Testis (tissue), 2 donors: ENCODE results near the gene STXBP6.

ENCODE experiments used
- POLR2A ChIP-seq: fragments of 450-650 bp; IDR thresholded peaks from one replicate; pipeline ENCODE4 v1.6.1; 2017; ENCODE audit warnings: antibody characterized with exemption, mild to moderate bottlenecking, moderate library complexity
- TF ChIP-seq, protein P1 (sequence below), 3 experiments: fragments of 450-650 bp in 2 of 3; fragments of 200-600 bp in 1 of 3; sonication (generic) in 1 of 3; IDR thresholded peaks; one replicate each; pipeline ENCODE4 v1.5.1; 2016 to 2019; ENCODE audit warnings: antibody characterized with exemption in 3 of 3, mild to moderate bottlenecking in 2 of 3, moderate library complexity in 1 of 3

DNA sequence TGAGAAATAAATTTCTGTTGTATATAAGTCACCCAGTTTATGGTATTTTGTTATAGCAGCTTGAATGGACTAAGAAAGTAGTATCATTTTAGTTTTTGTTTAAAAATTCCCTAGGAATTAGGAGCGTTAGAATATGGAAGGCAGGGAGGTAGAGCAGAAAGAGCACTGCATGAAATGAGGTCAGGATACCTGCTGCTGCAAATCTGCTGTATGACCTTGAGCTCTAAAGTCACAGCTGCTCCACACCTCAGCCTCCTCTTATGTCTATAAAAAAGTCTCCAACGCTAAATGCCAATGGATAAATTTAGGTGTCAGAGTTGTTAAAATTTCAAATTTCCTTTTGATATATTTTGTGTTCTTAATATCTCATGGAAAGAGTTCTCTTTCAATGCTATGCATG lies 235.0 kb downstream of the STXBP6 start:
- TF ChIP-seq, protein P1, sequence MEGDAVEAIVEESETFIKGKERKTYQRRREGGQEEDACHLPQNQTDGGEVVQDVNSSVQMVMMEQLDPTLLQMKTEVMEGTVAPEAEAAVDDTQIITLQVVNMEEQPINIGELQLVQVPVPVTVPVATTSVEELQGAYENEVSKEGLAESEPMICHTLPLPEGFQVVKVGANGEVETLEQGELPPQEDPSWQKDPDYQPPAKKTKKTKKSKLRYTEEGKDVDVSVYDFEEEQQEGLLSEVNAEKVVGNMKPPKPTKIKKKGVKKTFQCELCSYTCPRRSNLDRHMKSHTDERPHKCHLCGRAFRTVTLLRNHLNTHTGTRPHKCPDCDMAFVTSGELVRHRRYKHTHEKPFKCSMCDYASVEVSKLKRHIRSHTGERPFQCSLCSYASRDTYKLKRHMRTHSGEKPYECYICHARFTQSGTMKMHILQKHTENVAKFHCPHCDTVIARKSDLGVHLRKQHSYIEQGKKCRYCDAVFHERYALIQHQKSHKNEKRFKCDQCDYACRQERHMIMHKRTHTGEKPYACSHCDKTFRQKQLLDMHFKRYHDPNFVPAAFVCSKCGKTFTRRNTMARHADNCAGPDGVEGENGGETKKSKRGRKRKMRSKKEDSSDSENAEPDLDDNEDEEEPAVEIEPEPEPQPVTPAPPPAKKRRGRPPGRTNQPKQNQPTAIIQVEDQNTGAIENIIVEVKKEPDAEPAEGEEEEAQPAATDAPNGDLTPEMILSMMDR (IDR thresholded peaks at IDR 0.05) = no peak
- no peak for TF ChIP-seq POLR2A
